ENCODE data around the gene ALPG.
A peak's percentile ranks its signal among the peaks of the same experiment; 100 is the strongest.
"Not testable (repeated sequence)": the region's sequence is repeated elsewhere in the genome, so short reads cannot be mapped to it uniquely, and the experiment has no call there.

ALPG gene

DNA sequence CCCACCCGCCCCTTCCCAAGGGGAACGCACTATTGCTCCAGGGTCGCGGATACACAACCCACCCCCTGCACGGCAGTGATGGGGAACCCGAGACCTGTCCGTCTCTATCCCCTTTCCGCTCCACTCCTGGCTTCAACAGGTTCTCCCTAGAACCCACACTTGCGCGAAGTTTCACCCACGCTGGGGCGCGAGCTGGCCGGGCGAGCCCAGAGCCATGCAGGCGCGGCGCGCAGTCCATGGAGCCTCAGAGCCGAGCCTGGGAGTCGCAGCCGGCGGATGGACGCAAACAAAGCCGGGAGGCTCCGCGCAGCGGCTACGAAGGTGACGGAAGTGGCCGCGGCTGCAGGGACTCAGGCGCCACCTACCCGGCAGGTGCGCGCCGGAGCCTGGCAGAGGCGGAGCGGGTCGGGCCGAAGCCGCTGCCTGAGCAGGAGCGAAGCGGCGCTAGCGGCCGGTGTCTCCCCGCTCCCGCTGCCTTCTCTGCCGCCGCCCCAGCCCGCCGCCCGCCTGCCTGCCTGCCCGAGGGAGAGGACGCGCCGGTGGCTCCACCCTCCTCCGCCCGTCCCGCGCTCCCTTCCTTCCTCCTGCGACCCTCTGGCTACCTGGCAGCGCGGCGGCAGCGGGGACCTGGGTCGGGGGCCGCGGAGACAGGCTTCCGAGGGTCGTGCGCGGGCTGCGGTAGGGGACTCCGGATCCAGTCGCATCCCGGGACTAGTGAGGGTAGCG, 14.0 kb downstream of the ALPG start:
- DNase-seq, result no peak

DNA sequence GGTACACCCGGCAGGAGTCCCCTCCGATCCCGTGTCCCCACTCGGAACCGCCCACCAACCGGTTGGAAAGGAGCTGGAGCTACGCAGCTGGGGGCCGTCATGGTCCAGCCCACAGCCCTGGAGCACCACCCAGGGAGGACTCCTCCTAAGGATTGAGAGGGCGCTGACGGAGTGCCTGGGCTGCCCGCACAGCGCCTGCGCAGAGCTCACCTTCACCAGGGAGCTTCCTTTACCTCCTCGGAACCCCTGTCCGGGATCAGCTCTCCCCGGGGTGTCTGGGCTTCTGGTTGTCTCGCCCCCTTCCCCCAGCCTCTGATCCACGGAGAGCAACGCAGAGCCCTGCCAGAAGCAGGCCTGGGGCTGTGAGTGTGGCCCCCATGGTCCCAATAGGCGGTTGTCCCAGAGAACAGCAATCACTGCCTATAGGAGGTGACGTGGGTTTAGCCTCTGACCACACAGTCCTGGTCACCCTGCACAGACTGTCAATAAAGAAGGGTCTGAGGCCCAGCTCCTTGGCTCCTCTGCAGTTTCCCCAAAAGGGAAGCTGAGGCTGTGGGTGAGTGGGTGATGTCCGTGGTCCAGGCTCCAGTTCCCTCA, 14.6 kb downstream of the ALPG start:
- DNase-seq, result no peak

DNA sequence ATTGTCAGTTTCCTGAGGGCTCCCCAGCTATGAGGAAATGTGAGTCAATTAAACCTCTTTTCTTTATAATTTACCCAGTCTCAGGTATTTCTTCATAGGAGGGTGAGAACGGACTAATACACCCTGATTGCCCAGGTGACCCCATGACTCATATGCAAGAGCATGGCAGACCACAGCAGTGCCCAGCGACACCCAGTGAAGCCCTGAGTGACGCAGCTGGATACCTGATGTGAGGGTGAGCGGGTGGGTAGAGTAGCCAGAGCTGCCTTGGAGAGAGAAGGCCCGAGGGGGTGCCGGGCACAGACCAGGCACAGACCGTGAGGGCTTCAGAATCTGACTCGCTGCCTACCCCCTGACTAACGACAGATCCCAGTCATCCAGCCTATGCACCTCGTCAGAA, 15.4 kb downstream of the ALPG start:
- no peak for DNase-seq

GRCh38 chr2:232422996-232423395, 16.4 kb downstream of the ALPG start:
- not testable (repeated sequence) for DNase-seq

DNA sequence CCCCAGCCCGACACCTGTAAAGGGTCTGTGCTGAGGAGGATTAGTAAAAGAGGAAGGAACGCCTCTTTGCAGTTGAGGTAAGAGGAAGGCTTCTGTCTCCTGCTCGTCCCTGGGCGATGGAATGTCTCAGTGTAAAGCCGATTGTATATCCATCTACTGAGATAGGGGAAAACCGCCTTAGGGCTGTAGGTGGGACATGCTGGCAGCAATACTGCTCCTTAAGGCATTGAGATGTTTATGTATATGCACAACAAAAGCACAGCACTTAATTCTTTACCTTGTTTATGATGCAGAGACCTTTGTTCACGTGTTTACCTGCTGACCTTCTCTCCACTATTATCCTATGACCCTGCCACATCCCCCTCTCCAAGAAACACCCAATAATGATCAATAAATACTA, 16.8 kb downstream of the ALPG start:
- DNase-seq, result not testable (repeated sequence)

DNA sequence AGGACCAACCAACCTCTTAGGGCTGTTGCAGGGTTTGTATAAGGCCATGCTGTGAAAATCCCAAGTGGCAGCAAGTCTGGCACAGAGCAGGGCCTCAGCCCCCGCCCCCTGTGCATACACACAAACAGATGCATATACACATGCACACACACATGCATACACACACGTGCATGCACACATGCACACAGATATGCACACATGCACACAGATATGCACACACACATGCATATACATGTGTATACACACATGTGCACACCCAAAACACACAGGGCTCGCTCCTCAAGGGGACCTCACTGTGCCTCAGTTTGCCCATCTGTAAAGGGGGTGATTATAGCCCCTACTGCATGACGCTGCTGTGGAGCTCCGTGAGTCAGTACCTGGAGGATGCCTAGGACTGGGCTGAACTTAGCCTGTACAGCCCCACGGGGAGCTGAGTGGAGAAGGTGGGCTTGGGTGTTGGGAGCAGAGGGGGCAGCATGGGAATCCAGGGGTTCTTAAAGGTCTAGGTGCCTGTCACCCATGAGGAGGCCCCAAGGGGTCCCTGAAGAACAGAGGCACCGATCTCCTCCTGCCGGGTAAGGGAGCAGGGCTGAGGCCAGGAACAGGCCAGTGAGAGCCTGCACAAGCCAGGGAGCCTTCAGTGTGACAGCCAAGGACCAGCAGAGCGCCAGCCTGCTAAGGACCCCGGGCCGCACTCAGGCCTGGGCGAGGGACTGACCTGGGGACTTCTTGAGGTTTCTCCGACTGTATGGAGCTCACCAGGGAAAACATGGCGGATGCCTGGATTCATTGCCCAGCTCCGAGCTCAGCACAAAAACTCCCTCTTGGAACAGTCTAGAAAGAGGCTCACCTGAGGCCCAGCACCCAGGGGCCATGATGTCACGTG, 25.3 kb downstream of the ALPG start:
- DNase-seq, result no peak

DNA sequence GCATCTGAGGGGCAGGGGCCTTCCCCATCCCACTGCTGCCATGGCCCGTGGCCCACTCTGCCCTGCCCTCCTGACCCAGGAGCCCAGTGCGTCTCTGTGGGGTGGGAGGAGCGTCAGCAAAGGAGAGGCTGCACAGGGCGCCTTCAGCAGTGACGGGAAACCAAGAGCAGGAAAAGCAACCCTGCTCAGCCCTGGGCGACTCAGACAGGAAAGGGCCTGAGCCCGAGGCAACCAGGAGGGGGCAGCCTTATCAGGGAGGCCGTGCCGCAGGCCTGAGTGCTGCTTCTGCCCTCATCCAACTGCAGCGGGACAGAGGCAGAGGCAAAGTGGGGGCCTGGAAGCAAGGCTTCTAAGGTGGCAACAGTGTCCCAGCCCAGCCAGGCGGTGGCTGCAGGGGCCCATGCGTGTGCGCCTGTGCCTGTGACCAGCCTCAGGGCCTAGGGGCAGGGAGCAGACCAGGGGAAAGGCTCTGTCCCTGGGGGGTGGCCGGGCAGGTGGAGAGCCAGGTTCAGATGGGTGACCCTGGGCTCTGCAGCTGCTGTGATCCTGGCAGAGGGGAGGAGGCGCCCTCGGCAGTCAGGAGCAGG, 26.0 kb downstream of the ALPG start:
- no peak for DNase-seq

DNA sequence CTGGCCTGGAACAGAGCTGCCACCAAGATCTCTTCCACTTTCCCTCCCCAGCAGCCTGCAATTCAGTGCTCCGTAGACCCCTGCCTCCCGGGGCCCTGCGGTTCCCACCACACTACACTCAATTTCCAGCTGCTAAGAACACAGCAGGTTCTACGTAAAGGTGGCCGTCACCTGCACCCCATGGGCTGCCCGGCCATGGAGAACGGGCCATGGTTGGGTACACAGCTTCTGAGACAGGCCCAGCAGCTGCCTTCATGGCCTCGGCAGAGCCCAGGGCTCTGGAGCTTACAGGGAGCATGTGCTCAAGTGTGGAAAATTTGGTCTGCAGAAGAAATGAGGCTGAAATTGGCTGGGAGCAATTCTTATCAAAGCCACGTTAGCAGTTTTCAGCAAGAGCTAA, 27.0 kb downstream of the ALPG start:
- not testable (repeated sequence) for DNase-seq

DNA sequence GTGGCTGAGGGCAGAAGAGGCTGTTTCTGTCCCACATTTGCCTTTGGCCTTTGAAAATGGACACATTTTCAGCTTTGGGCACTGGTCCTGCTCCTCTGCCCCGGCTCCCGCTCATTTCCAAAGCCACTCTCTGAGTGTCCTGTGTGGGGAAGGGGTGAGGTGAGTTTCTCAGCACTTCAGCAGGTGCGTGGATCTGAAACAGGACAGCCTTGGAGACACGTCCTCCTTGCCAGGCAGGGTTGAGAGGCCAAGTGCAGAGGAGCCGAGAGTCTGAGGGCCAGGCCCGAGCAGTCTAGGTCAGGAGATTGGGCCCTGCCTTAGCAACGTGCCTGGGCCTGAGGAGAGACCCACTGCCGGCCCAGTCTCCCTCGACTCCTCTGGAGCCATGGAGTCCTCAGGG, 27.4 kb downstream of the ALPG start:
- DNase-seq, result no peak

DNA sequence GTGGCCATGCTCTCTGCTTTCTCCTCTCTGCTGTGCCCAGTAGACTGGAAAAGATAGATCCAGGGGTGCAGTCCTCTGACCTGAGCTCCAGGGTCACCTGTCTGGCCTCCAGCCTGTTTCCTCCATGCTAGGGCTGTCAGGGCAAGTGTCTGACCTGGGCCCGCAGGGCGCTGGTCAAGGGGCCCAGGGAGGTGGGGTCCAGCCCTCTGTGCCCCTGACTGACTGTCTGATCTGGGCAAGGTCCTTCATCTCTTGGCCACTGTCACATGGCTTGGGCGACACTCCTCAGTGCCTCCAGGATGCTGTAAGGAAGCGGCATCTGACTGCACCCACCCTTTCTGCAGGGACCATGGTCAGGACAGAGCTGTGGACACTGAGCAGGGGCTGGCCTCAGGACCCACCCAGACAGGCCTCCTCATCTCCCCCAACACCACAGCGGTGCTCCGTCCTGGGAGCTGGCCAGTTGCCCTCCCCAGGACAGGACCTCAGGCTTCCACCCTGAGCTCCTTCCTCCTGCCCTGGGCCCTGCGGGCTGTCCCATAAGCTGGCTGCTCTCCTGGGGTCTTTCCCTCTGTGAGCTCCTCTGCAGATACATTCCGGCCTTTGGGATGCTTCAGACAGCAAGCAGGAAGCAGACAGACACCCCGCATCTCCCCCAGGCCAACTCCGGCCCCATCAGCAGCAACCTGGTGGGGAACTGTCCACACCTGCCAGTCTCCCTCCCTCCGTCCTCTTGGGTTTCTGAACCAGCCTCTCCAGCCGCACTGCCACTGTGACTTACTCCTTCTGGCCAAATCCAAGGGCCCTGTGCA, 28.1 kb downstream of the ALPG start:
- no peak for DNase-seq

DNA sequence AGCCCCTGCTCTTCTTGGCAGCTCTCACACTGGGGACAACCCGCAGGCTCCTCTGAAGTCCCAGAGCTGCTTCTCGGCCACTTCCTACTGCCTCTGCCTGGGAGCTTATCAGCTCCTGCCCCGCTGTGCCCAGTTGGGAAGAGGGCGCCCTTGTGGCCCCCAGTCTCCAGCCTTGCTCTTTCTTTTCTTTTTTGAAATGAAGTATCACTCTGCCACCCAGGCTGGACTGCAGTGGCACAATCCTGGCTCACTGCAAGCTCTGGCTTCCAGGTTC, 28.7 kb downstream of the ALPG start:
- no peak for DNase-seq

GRCh38 chr2:232435805-232436204, 29.2 kb downstream of the ALPG start:
- no peak for DNase-seq

DNA sequence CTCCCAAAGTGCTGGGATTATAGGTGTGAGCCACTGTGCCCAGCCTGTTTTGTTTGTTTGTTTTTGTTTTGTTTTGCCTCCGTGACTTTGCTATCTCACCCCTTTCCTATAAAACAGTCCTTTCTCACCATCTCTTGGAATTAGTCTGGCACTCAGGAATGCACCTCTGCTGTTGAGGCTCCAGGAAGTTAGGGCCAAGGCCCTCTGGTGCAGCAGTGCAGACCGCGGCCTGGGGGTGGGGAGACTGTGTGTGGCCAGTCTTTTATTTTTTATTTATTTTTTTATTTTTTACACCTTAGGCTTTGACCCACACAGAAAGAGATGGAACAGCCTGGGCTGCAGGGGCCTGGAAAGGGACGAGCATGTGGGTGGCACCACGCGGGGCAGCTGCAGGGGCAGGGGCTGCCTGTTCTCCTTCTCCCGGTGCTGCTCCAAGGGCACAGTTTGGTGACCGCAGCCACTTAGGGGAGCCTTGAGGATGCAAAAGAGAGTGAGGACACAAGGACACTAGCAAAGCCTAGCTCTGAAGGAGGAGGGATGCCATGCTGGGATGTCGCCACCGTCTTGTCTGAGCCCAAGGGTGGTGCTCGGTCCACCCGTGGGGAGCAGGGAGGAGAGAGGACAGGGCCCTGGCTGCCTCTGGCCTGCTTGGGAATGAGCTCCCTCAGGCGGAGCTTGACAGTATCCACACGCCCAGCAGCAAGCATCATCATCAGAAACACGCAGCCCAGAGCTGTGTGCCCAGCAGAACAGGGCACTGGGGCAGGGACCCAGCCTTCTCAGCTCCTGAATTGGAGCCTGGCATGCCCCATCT, 29.9 kb downstream of the ALPG start:
- DNase-seq, result no peak

- no peak for DNase-seq
Measured at GRCh38 chr2:232437195-232437571, 30.5 kb downstream of the ALPG start.

DNA sequence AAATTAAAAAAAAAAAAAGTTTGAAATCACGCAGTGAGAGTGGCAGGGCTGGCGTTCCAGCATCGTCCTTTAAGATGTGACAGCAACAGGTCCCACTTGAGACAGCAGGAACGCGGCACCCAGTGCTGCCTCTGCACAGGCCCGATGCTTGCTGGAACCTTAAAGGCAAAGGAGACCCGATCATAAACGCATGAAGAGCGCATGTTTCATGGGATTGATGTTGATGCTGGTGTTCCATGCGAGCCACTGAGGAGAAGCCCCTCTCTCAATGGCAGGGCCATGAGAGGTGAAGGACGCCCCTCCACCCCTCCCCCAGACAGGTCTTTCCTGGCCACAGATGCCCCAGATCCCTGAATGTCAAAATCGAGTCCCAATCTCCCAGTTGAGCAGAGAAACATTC, 31.4 kb downstream of the ALPG start:
- no peak for DNase-seq

- DNase-seq, result peak; percentile 20
Measured at GRCh38 chr2:232438951-232439757, 32.5 kb downstream of the ALPG start.

DNA sequence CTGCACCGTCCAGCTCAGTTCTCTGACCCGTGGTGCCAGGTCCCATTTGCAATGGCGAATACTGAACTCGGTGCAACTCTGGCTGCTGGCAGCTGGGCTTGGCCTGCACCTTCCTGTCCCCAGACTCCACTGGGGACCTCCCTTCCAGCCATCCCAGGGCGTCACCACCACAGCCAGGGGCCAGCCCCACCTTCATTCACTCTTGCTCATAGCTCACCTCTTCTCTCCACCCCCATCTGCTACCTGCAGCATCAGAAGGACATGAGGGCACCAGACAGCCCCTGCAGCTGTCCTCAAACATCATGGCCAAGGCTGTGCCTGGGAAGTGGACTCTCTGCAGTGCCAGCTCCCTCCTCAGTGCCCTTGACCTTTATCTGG, 33.1 kb downstream of the ALPG start:
- no peak for DNase-seq

- peak; percentile 53 for DNase-seq
Measured at GRCh38 chr2:232440220-232441018, 33.8 kb downstream of the ALPG start.

DNA sequence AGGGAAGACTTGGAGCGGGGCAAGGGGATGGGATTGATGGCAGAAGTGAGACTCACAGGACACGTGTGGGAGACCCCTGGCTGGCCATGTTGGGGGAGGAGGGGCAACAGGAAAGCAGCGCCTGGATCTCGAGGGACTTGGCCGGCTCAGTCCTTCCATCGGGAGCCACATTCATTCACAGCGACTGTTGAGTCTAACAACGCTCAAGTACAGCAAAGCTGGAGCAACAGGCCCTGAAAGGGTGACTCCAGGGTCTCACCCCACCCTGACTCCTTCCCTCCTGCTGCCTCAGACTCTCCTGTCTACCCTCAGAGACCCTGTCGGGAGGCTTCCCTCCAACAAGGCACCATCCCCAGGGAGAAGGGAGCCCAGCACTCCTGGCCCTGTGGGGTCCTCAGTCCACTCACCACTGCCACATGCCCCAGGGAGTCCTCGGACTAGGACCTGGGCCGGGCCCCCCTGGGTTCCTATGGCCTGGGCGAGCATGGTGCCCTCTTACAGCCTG, 34.6 kb downstream of the ALPG start:
- DNase-seq, result no peak

- DNase-seq, result not testable (repeated sequence)
Measured at GRCh38 chr2:232441922-232442321, 35.3 kb downstream of the ALPG start.

Measured in fibroblast of skin of right biceps (primary cell).